ENCODE data around the gene DNPH1.

GRCh38 chr6:43199912-43200311, 29.4 kb downstream of the DNPH1 start:
- TF ChIP-seq, protein P1, sequence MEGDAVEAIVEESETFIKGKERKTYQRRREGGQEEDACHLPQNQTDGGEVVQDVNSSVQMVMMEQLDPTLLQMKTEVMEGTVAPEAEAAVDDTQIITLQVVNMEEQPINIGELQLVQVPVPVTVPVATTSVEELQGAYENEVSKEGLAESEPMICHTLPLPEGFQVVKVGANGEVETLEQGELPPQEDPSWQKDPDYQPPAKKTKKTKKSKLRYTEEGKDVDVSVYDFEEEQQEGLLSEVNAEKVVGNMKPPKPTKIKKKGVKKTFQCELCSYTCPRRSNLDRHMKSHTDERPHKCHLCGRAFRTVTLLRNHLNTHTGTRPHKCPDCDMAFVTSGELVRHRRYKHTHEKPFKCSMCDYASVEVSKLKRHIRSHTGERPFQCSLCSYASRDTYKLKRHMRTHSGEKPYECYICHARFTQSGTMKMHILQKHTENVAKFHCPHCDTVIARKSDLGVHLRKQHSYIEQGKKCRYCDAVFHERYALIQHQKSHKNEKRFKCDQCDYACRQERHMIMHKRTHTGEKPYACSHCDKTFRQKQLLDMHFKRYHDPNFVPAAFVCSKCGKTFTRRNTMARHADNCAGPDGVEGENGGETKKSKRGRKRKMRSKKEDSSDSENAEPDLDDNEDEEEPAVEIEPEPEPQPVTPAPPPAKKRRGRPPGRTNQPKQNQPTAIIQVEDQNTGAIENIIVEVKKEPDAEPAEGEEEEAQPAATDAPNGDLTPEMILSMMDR (IDR thresholded peaks at IDR 0.05): no peak
- TF ChIP-seq POLR2A (IDR thresholded peaks at IDR 0.05; ENCODE audit: low read length): no peak
- TF ChIP-seq SREBF2 (IDR thresholded peaks at IDR 0.05): no peak
- no peak for TF ChIP-seq USF2 (IDR thresholded peaks at IDR 0.05)
- TF ChIP-seq, protein P2, sequence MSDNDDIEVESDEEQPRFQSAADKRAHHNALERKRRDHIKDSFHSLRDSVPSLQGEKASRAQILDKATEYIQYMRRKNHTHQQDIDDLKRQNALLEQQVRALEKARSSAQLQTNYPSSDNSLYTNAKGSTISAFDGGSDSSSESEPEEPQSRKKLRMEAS (IDR thresholded peaks at IDR 0.05): no peak
- no peak for TF ChIP-seq NR3C1 (IDR thresholded peaks at IDR 0.05)
- TF ChIP-seq RAD21 (conservative IDR thresholded peaks at IDR 0.05 in 1 of 2, IDR thresholded peaks at IDR 0.05 in 1 of 2): no peak
- no peak for TF ChIP-seq SMC3 (IDR thresholded peaks at IDR 0.05)
- TF ChIP-seq ZNF302 (CRISPR knock-in tag; IDR thresholded peaks at IDR 0.05): no peak
- TF ChIP-seq, protein P3, sequence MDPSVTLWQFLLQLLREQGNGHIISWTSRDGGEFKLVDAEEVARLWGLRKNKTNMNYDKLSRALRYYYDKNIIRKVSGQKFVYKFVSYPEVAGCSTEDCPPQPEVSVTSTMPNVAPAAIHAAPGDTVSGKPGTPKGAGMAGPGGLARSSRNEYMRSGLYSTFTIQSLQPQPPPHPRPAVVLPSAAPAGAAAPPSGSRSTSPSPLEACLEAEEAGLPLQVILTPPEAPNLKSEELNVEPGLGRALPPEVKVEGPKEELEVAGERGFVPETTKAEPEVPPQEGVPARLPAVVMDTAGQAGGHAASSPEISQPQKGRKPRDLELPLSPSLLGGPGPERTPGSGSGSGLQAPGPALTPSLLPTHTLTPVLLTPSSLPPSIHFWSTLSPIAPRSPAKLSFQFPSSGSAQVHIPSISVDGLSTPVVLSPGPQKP (IDR thresholded peaks at IDR 0.05; ENCODE audit: low read depth, low read length): no peak
- no peak for TF ChIP-seq JUNB (IDR thresholded peaks at IDR 0.05)
- TF ChIP-seq CHD2 (IDR thresholded peaks at IDR 0.05; ENCODE audit: low read length, partially characterized antibody): no peak
- no peak for TF ChIP-seq RFX5 (IDR thresholded peaks at IDR 0.05)
